Osteocyte (in vitro differentiated cells): ENCODE data around the gene C14orf180. TPM values are rescaled to one million over a fixed set of nuclear protein-coding genes. Genes with fewer than 3 reads are reported as not detected.

Source experiments
- DNase-seq: peaks from one replicate; pipeline ENCODE4 v3.0.0; 2021; ENCODE audit warnings: mixed read lengths; ENCODE audit not compliant: unreplicated experiment; ENCODE audit errors: extremely low spot score
- H3K27ac Mint-ChIP-seq: one replicate; pipeline ENCODE4 v1.8.0; 2021; ENCODE audit warnings: mild to moderate bottlenecking, mixed read lengths; ENCODE audit not compliant: unreplicated experiment
- H3K27me3 Mint-ChIP-seq: one replicate; pipeline ENCODE4 v1.8.0; 2021; ENCODE audit warnings: mixed read lengths; ENCODE audit not compliant: unreplicated experiment
- H3K36me3 Mint-ChIP-seq: one replicate; pipeline ENCODE4 v1.8.0; 2021; ENCODE audit warnings: mixed read lengths; ENCODE audit not compliant: unreplicated experiment
- H3K4me1 Mint-ChIP-seq: one replicate; pipeline ENCODE4 v1.8.0; 2021; ENCODE audit warnings: mixed read lengths; ENCODE audit not compliant: unreplicated experiment
- H3K4me3 Mint-ChIP-seq: one replicate; pipeline ENCODE4 v1.8.0; 2021; ENCODE audit warnings: mild to moderate bottlenecking, moderate library complexity, mixed read lengths; ENCODE audit not compliant: unreplicated experiment
- H3K9me3 Mint-ChIP-seq: one replicate; pipeline ENCODE4 v1.8.0; 2021; ENCODE audit warnings: mixed read lengths; ENCODE audit not compliant: unreplicated experiment
- CTCF ChIP-seq: fragments of 200-600 bp; sonication (generic); IDR thresholded peaks from 2 replicates; pipeline ENCODE4 v1.5.0; 2021; ENCODE audit warnings: antibody characterized with exemption, mild to moderate bottlenecking, moderate library complexity
- total RNA-seq: library from RNA; stranded (reverse); gene quantifications from 2 replicates; pipeline ENCODE4 v1.2.1, GENCODE V29; 2021

C14orf180 gene
- total RNA-seq, 1 donor from 2014 or later, result not detected

GRCh38 chr14:104571246-104571645 lies 8.3 kb upstream of the C14orf180 start:
- peaks cover 3% of the 10 kb centered on the region for H3K27me3 Mint-ChIP-seq
- no peak overlapping the region for H3K27ac Mint-ChIP-seq
- no peaks in the 10 kb centered on the region for H3K4me1 Mint-ChIP-seq
- TF ChIP-seq CTCF, result no peak
- no peak for DNase-seq
- no peaks in the 10 kb centered on the region for H3K9me3 Mint-ChIP-seq
- no peak overlapping the region for H3K4me3 Mint-ChIP-seq
- no peaks in the 10 kb centered on the region for H3K36me3 Mint-ChIP-seq

- H3K9me3 Mint-ChIP-seq, result no peaks in the 10 kb centered on the region
- H3K27me3 Mint-ChIP-seq, result peaks cover 3% of the 10 kb centered on the region
- no peaks in the 10 kb centered on the region for H3K36me3 Mint-ChIP-seq
- H3K4me1 Mint-ChIP-seq, result no peaks in the 10 kb centered on the region
- no peak for DNase-seq
- H3K4me3 Mint-ChIP-seq, result no peak overlapping the region
- TF ChIP-seq CTCF, result no peak
- H3K27ac Mint-ChIP-seq, result no peak overlapping the region
Observed at GRCh38 chr14:104572024-104572626, 7.4 kb upstream of the C14orf180 start.

- no peaks in the 10 kb centered on the region for H3K4me1 Mint-ChIP-seq
Observed at GRCh38 chr14:104572668-104573067, 6.9 kb upstream of the C14orf180 start.

GRCh38 chr14:104573930-104574329 lies 5.6 kb upstream of the C14orf180 start:
- peaks cover 3% of the 10 kb centered on the region for H3K27me3 Mint-ChIP-seq
- TF ChIP-seq CTCF, result no peak
- no peaks in the 10 kb centered on the region for H3K9me3 Mint-ChIP-seq
- H3K4me1 Mint-ChIP-seq, result no peaks in the 10 kb centered on the region
- H3K27ac Mint-ChIP-seq, result no peak overlapping the region
- no peaks in the 10 kb centered on the region for H3K36me3 Mint-ChIP-seq
- no peak overlapping the region for H3K4me3 Mint-ChIP-seq
- no peak for DNase-seq

More at GRCh38 chr14:104572668-104573067, 6.9 kb upstream of the C14orf180 start:
- TF ChIP-seq CTCF, result no peak
- H3K27ac Mint-ChIP-seq, result no peak overlapping the region
- peaks cover 3% of the 10 kb centered on the region for H3K27me3 Mint-ChIP-seq
- no peaks in the 10 kb centered on the region for H3K9me3 Mint-ChIP-seq
- no peaks in the 10 kb centered on the region for H3K36me3 Mint-ChIP-seq
- H3K4me3 Mint-ChIP-seq, result no peak overlapping the region
- no peak for DNase-seq

GRCh38 chr14:104574536-104574935 lies 5.0 kb upstream of the C14orf180 start:
- H3K36me3 Mint-ChIP-seq, result no peaks in the 10 kb centered on the region
- no peak overlapping the region for H3K27ac Mint-ChIP-seq
- H3K27me3 Mint-ChIP-seq, result peaks cover 1% of the 10 kb centered on the region
- DNase-seq, result no peak
- H3K4me3 Mint-ChIP-seq, result no peak overlapping the region
- H3K4me1 Mint-ChIP-seq, result no peaks in the 10 kb centered on the region
- no peak for TF ChIP-seq CTCF
- no peaks in the 10 kb centered on the region for H3K9me3 Mint-ChIP-seq
